K562 (cell line): ENCODE results near the gene LCE2D. TPM values are rescaled to one million over a fixed set of nuclear protein-coding genes. Genes with fewer than 3 reads are reported as not detected.
"Not testable (repeated sequence)": the region's sequence is repeated elsewhere in the genome, so short reads cannot be mapped to it uniquely, and the experiment has no call there.

Experiments used
- ATAC-seq: fragments of 200-7000 bp; cut with Tn5 transposase; 3 replicates; pipeline ENCODE4 v1.9.1; 2020; ENCODE audit warnings: moderate library complexity
- BruUV-seq: library from RNA; stranded (reverse); fragments of 400-500 nt; replicated peaks from 2 replicates; lab custom pipeline; 2021; lab: Mats Ljungman, UMichigan
- CTCF ChIA-PET: fragments of 300-600 bp; formaldehyde crosslinking; extraction: SDS; loops from one replicate; lab custom pipeline; 2021; ENCODE audit warnings: low intra/inter-chr PET ratio; lab: Yijun Ruan, JAX
- POLR2A ChIA-PET: fragments of 300-600, 350-650 bp; sonication (Branson Sonifier 250); formaldehyde crosslinking; extraction: SDS; loops from one replicate; lab custom pipeline; 2021; ENCODE audit warnings: antibody characterized with exemption, inconsistent platforms; lab: Yijun Ruan, JAX
- DNase-seq, 4 experiments: peaks; one replicate each; pipeline versions ENCODE4 v3.0.0 to v3.0.0-alpha.2; 2011 to 2018; ENCODE audit warnings: low spot score in 3 of 4, mixed read lengths in 3 of 4; ENCODE audit errors: extremely low read depth in 1 of 4
- FAIRE-seq: peaks from 2 replicates; lab custom pipeline; 2011; peaks lifted over from hg19 to GRCh38; lab: Jason Lieb, UNC
- H2AFZ ChIP-seq: 2 replicates; pipeline ENCODE4 v1.6.0; 2011; ENCODE audit warnings: low read depth, low read length, control low read depth, inconsistent platforms
- H3K27ac ChIP-seq: fragments of 200-600 bp; 3 replicates; pipeline ENCODE4 v1.8.0; 2011; ENCODE audit warnings: low read depth, mild to moderate bottlenecking, control low read depth, inconsistent platforms, low read length, moderate library complexity, mixed read lengths; ENCODE audit errors: extremely low read depth
- H3K27me3 ChIP-seq, 2 experiments: fragments of 300-600 bp in 1 of 2; 2 replicates in 1 of 2; 3 replicates in 1 of 2; pipeline versions ENCODE4 v1.6.0 to v1.8.0; 2011; ENCODE audit warnings: inconsistent platforms in 2 of 2, low read length in 2 of 2, mild to moderate bottlenecking in 1 of 2, mixed read lengths in 1 of 2, moderate library complexity in 1 of 2; ENCODE audit not compliant: control insufficient read depth in 2 of 2, insufficient read depth in 2 of 2
- H3K36me3 ChIP-seq: fragments of 300-600 bp; 3 replicates; pipeline ENCODE4 v1.8.0; 2011; ENCODE audit warnings: mild to moderate bottlenecking, low read length, inconsistent platforms; ENCODE audit not compliant: control insufficient read depth, insufficient read depth
- H3K4me1 ChIP-seq, 2 experiments: fragments of 200-600 bp in 1 of 2; replicated peaks in 1 of 2; 2 replicates in 1 of 2; 3 replicates in 1 of 2; pipeline versions ENCODE4 v1.5.1 to v1.8.0; 2011; ENCODE audit warnings: inconsistent platforms in 2 of 2, low read length in 2 of 2, mild to moderate bottlenecking in 1 of 2, mixed read lengths in 1 of 2, moderate library complexity in 1 of 2; ENCODE audit not compliant: control insufficient read depth in 2 of 2, insufficient read depth in 2 of 2
- H3K4me2 ChIP-seq: 2 replicates; pipeline ENCODE4 v1.6.1; 2011; ENCODE audit warnings: low read length, control low read depth, inconsistent platforms, mixed read lengths; ENCODE audit not compliant: insufficient read depth
- H3K4me3 ChIP-seq: fragments of 200-600 bp; sonication (generic), shearing (Covaris generic); 2 replicates; pipeline ENCODE4 v1.5.1; 2016; ENCODE audit warnings: control low read depth, inconsistent platforms
- H3K79me2 ChIP-seq: fragments of 200-600 bp; 3 replicates; pipeline ENCODE4 v1.8.0; 2011; ENCODE audit warnings: low read length, inconsistent platforms; ENCODE audit not compliant: control insufficient read depth, insufficient read depth
- H3K9ac ChIP-seq, 2 experiments: 2 replicates each; pipeline versions ENCODE4 v1.6.0 to v1.6.1; 2011; ENCODE audit warnings: low read depth in 2 of 2, low read length in 2 of 2, control low read depth in 1 of 2, inconsistent platforms in 1 of 2, mild to moderate bottlenecking in 1 of 2, mixed read lengths in 1 of 2; ENCODE audit not compliant: insufficient read depth in 1 of 2
- H3K9me1 ChIP-seq: one replicate; pipeline ENCODE4 v1.6.0; 2011; ENCODE audit warnings: inconsistent platforms, mild to moderate bottlenecking, low read length, moderate library complexity; ENCODE audit not compliant: control insufficient read depth, insufficient read depth
- H3K9me3 ChIP-seq: replicated peaks from 2 replicates; pipeline ENCODE4 v1.5.1; 2011; ENCODE audit warnings: low read depth, low read length, inconsistent platforms; ENCODE audit not compliant: control insufficient read depth, insufficient read depth
- H4K20me1 ChIP-seq: replicated peaks from 2 replicates; pipeline ENCODE4 v1.6.1; 2011; ENCODE audit warnings: low read length, inconsistent platforms, mixed read lengths; ENCODE audit not compliant: control insufficient read depth, insufficient read depth
- FOSL1 ChIP-seq: fragments of 200-800 bp; sonication (Bioruptor generic); conservative IDR thresholded peaks from 2 replicates; pipeline ENCODE4 v1.6.1; 2016; ENCODE audit warnings: missing genetic modification characterization, missing compliant biosample characterization
- WGBS: fragments of 100-300 bp; shearing (Covaris generic); methylation state at CpG from one replicate; pipeline ENCODE4 v1.1.6; 2016; ENCODE audit warnings: low coverage, mixed read lengths; ENCODE audit not compliant: insufficient coverage; ENCODE audit errors: missing lambda C conversion rate; 5-methylcytosine and 5-hydroxymethylcytosine counted together
- in situ Hi-C: fragments of 300-500 bp; cut with MboI; formaldehyde crosslinking; loops from 4 replicates; pipeline ENCODE4 v1.15.0; 2018; ENCODE audit warnings: inconsistent platforms, mixed read lengths
- intact Hi-C: fragments of 100-400 bp; cut with micrococcal nuclease; formaldehyde crosslinking; loops from 2 replicates; pipeline ENCODE4 v1.14.2; 2022
- polyA plus RNA-seq, 8 experiments: library from polyadenylated mRNA; depleted of rRNA in 4 of 8; stranded (reverse) in 5 of 8; unstranded in 3 of 8; fragments of >200 nt; fragmentation: Nextera tagmentation in 2 of 8; fragmentation: Illumina TruSeq in 1 of 8; extraction: Ambion mirVana in 2 of 8; extraction: Trizol in 1 of 8; gene quantifications; 2 replicates each; pipeline versions ENCODE4 v1.2.1 to v1.2.3, GENCODE V29; 2011 to 2014; ENCODE audit warnings: inconsistent platforms in 1 of 8, missing spikeins in 1 of 8
- total RNA-seq, 7 experiments: library from RNA; depleted of rRNA in 6 of 7; stranded (reverse); fragments of >200 nt in 6 of 7; fragmentation: Illumina TruSeq in 2 of 7; extraction: Trizol in 2 of 7; gene quantifications; 2 replicates each; pipeline versions ENCODE4 v1.2.1 to v1.2.3, GENCODE V29; 2011 to 2021; ENCODE audit warnings: low replicate concordance in 1 of 7

The LCE2D gene
- total and polyA plus RNA-seq, 9 of the 15 experiments (the other 6 are each of a cell fraction or from before 2014, with no cell fraction given): not detected

GRCh38 chr1:152683846-152684245 lies 20.7 kb downstream of the LCE2D start:
- BruUV-seq: no TSS peak

GRCh38 chr1:152685823-152686222 lies 22.6 kb downstream of the LCE2D start, which contains the start of gene LCE2B:
Gene LCE2B, plus strand, starts transcription at chr1:152686123. Its CDS starts 721 bp downstream, at chr1:152686844.
- H2AFZ ChIP-seq, H3K27ac ChIP-seq, H3K9me1 ChIP-seq, H3K4me1 ChIP-seq, BruUV-seq, H3K79me2 ChIP-seq, CTCF ChIA-PET, H3K4me3 ChIP-seq, ATAC-seq, H3K9me3 ChIP-seq, H4K20me1 ChIP-seq, H3K27me3 ChIP-seq, FAIRE-seq, in situ Hi-C loops, intact Hi-C loops, H3K4me2 ChIP-seq, H3K36me3 ChIP-seq, H3K9ac ChIP-seq, POLR2A ChIA-PET, DNase-seq: not testable (repeated sequence)
- WGBS: 0% methylated on average over 2 of the region's 4 CpGs

More at GRCh38 chr1:152683846-152684245, 20.7 kb downstream of the LCE2D start:
- intact Hi-C loops (no loop called here), in situ Hi-C loops (no loop called here)
- H3K9me1 ChIP-seq: no peaks in the 10 kb centered on the region
- FAIRE-seq (no peak), DNase-seq (no peak), ATAC-seq (no peak)
- H3K9me3 ChIP-seq: no peaks in the 10 kb centered on the region
- H3K4me1 ChIP-seq: no peaks in the 10 kb centered on the region
- no peak for TF ChIP-seq FOSL1 (tag)
- no peaks in the 10 kb centered on the region for H3K36me3 ChIP-seq
- H3K9ac ChIP-seq: no peak overlapping the region
- POLR2A ChIA-PET: no interaction called here
- no peaks in the 10 kb centered on the region for H3K79me2 ChIP-seq
- CTCF ChIA-PET: no interaction called here
- no peak overlapping the region for H3K4me2 ChIP-seq
- no peak overlapping the region for H3K4me3 ChIP-seq
- H3K27me3 ChIP-seq: no peaks in the 10 kb centered on the region
- no peak overlapping the region for H2AFZ ChIP-seq
- no peak overlapping the region for H3K27ac ChIP-seq
- no peaks in the 10 kb centered on the region for H4K20me1 ChIP-seq
